ENCODE results near the gene TMC6. TPM values are rescaled to one million over a fixed set of nuclear protein-coding genes. Genes with fewer than 3 reads are reported as not detected.

The TMC6 gene
- total RNA-seq, 3 donors from 2014 or later, result 18.6 to 45.9 (median 28.4) TPM

DNA sequence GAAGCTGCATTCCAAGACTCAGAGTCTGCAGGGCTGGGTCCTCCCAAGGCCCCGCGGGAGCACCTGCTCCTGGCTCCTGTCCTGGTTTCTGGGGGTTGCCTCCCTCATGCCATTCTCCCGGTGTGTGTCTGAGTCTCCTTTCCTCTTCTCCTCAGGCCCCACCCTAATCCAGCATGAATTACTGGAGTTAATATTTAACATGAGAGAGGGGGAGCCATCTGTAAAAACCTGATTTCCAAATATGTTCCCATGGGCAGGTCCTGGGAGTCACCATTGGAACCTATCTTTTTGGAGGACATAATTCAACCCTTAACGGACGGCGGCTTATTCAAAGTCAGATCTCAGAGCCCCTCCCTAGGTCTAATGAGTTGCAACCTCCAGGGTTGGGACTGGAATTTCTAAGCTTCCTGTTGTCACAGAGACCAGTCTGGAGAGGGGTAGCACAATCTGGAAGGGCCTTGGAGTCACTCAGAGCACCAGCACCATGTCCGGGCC is 23.0 kb upstream of the TMC6 start:
- intact Hi-C loops (cut with DNase I; ENCODE audit: low total_unique reads), result no loop called here
- H3K27ac ChIP-seq, result peak overlapping the region in 1 of 2 donors; percentile 68
- DNase-seq (ENCODE audit: low spot score in 2 of 2), result no peak
- no peak overlapping the region for H3K4me3 ChIP-seq
- no peak for TF ChIP-seq POLR2AphosphoS5 (IDR thresholded peaks at IDR 0.05)
- no peak for TF ChIP-seq POLR2A (IDR thresholded peaks at IDR 0.05)
- TF ChIP-seq, protein P1, sequence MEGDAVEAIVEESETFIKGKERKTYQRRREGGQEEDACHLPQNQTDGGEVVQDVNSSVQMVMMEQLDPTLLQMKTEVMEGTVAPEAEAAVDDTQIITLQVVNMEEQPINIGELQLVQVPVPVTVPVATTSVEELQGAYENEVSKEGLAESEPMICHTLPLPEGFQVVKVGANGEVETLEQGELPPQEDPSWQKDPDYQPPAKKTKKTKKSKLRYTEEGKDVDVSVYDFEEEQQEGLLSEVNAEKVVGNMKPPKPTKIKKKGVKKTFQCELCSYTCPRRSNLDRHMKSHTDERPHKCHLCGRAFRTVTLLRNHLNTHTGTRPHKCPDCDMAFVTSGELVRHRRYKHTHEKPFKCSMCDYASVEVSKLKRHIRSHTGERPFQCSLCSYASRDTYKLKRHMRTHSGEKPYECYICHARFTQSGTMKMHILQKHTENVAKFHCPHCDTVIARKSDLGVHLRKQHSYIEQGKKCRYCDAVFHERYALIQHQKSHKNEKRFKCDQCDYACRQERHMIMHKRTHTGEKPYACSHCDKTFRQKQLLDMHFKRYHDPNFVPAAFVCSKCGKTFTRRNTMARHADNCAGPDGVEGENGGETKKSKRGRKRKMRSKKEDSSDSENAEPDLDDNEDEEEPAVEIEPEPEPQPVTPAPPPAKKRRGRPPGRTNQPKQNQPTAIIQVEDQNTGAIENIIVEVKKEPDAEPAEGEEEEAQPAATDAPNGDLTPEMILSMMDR (IDR thresholded peaks at IDR 0.05), result no peak
- no peaks in the 10 kb centered on the region for H3K4me1 ChIP-seq
- H3K36me3 ChIP-seq, result no peaks in the 10 kb centered on the region
- no peaks in the 10 kb centered on the region for H3K27me3 ChIP-seq
- no peaks in the 10 kb centered on the region for H3K9me3 ChIP-seq

DNA sequence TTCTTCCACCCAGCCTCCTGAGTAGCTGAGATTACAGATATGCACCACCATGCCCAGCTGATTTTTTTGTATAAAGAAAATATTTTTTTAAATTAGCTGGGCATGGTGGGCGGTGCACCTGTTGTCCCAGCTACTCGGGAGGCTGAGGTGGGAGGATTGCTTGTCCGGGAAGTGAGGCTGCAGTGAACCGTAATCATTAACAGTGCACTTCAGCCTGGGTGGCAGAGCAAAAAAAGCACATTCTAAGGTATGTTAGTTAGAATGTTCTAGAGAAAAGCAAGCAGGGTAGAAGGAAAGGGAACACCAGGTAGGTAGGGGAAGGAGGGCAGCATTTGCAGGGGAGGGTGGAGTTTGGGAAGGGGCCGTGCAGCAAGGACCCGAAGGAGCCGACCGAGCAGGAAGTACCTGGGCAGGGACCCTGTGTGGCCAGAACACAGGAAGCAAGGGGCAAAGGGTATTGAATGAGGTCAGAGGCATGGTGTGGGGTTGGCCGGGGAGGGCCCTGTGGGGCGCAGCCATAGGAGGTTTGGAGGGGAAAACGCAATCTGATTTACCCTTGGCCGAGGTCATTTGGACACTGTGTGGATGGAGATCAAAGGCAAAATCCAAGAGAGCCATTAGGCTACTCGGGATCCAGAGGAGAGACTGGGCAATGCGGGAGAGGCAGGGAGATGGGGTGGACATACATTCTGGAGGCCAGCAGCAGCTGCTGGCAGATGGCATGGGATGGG is 19.9 kb upstream of the TMC6 start:
- no peak overlapping the region for H3K4me3 ChIP-seq
- intact Hi-C loops (cut with DNase I; ENCODE audit: low total_unique reads), result no loop called here
- no peaks in the 10 kb centered on the region for H3K9me3 ChIP-seq
- peaks cover 0 to 15% of the 10 kb centered on the region in 2 donors for H3K4me1 ChIP-seq
- DNase-seq (ENCODE audit: low spot score in 2 of 2), result no peak
- H3K27ac ChIP-seq, result no peak overlapping the region
- H3K27me3 ChIP-seq, result no peaks in the 10 kb centered on the region
- TF ChIP-seq, protein P1 (IDR thresholded peaks at IDR 0.05), result no peak
- no peaks in the 10 kb centered on the region for H3K36me3 ChIP-seq

DNA sequence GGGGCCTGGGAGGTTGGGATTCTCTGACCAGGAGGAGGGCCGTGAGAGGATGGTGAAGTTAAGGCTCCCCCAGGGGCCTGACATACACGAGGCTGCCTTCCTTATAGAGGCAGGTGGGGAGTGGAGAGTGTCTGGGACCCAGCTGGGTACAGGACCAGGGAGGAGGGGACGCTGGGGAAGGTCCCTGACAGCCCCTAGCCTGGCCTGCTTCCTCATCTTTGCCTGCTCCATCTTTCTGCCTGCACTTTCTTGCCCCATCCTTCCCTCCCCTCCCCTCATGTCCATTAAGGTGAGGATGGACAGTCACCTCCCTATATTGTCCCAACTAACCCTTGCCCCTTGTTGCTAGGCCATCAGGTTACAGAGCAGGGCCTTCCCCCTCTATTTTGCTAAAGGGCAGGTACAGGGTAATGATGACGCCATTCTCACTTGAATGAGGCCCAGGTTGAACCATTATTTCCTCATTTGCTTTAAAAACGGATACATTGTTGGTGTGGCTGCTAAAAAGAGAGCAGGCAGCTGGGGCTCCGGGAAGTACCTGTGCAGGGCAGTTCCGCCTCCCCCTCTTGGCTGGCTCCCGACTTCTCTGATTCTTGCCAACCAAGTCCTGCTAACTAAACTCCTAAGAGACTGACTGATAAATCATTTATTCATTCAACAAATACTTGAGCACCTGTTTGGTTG is 18.9 kb upstream of the TMC6 start:
- peak overlapping the region in 1 of 2 donors; percentile 54 for H3K27ac ChIP-seq
- DNase-seq (ENCODE audit: low spot score in 2 of 2), result no peak
- TF ChIP-seq POLR2AphosphoS5 (IDR thresholded peaks at IDR 0.05) (no peak), POLR2A (IDR thresholded peaks at IDR 0.05) (no peak)
- TF ChIP-seq, protein P1 (IDR thresholded peaks at IDR 0.05), result no peak
- H3K9me3 ChIP-seq, result no peaks in the 10 kb centered on the region
- H3K27me3 ChIP-seq, result no peaks in the 10 kb centered on the region
- intact Hi-C loops (cut with DNase I; ENCODE audit: low total_unique reads), result no loop called here
- peaks cover 0 to 15% of the 10 kb centered on the region in 2 donors for H3K4me1 ChIP-seq
- H3K4me3 ChIP-seq, result no peak overlapping the region
- no peaks in the 10 kb centered on the region for H3K36me3 ChIP-seq

DNA sequence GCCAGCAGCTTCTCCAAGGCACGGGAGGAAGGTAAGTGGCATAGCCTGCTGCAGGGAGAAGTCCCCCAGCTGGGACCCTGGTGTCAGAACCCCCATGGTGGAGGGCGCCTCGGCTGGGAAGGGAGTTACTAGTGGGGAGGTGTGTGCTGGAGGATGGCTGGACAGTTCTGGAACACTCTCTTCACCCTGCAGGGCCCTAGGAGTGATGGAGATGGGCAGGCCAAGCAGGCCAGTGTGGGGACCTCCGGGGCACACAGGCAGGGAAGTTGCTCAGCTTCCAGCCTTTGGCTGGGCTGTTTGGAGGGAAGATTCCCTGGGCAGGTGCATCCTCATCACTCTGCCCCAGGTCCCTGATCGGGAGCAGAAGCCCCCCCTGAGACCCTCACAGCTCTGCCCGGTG is 18.3 kb upstream of the TMC6 start:
- H3K27me3 ChIP-seq, result no peaks in the 10 kb centered on the region
- intact Hi-C loops (cut with DNase I; ENCODE audit: low total_unique reads), result no loop called here
- H3K4me1 ChIP-seq, result peaks cover 0 to 18% of the 10 kb centered on the region in 2 donors
- no peak overlapping the region for H3K4me3 ChIP-seq
- TF ChIP-seq POLR2AphosphoS5 (IDR thresholded peaks at IDR 0.05), result no peak
- no peak for TF ChIP-seq POLR2A (IDR thresholded peaks at IDR 0.05)
- TF ChIP-seq, protein P1 (IDR thresholded peaks at IDR 0.05), result no peak
- H3K27ac ChIP-seq, result peak overlapping the region in 1 of 2 donors; percentile 54
- no peaks in the 10 kb centered on the region for H3K9me3 ChIP-seq
- H3K36me3 ChIP-seq, result no peaks in the 10 kb centered on the region
- no peak for DNase-seq (ENCODE audit: low spot score in 2 of 2)

DNA sequence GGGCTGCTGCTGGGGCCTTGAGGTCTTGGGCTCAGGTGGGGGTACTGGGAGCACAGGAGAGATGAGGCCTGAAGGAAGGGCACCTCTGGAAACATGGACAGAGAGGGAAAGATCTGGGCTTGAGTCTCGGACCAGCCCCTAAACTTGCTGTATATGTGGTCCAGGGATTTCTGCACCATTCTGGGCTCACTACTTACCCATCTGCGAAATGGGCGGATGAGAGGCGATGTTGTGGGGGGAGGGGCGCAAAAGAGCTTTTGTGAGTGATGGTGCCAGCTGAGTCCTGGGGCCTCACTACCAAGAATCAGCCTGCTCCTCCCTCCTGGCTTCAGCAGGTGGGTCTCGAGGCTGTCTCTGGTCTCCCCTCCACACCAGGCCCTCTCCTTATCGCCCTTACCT is 17.9 kb upstream of the TMC6 start:
- H3K4me3 ChIP-seq, result no peak overlapping the region
- H3K9me3 ChIP-seq, result no peaks in the 10 kb centered on the region
- no peaks in the 10 kb centered on the region for H3K36me3 ChIP-seq
- intact Hi-C loops (cut with DNase I; ENCODE audit: low total_unique reads), result no loop called here
- no peak for DNase-seq (ENCODE audit: low spot score in 2 of 2)
- no peaks in the 10 kb centered on the region for H3K27me3 ChIP-seq
- H3K4me1 ChIP-seq, result peaks cover 3 to 22% of the 10 kb centered on the region in 2 donors
- no peak for TF ChIP-seq POLR2AphosphoS5 (IDR thresholded peaks at IDR 0.05)
- no peak overlapping the region for H3K27ac ChIP-seq

Data from breast epithelium (tissue), 4 donors.